Measurements from ENCODE around the gene ADRM1.

Gene ADRM1

DNA sequence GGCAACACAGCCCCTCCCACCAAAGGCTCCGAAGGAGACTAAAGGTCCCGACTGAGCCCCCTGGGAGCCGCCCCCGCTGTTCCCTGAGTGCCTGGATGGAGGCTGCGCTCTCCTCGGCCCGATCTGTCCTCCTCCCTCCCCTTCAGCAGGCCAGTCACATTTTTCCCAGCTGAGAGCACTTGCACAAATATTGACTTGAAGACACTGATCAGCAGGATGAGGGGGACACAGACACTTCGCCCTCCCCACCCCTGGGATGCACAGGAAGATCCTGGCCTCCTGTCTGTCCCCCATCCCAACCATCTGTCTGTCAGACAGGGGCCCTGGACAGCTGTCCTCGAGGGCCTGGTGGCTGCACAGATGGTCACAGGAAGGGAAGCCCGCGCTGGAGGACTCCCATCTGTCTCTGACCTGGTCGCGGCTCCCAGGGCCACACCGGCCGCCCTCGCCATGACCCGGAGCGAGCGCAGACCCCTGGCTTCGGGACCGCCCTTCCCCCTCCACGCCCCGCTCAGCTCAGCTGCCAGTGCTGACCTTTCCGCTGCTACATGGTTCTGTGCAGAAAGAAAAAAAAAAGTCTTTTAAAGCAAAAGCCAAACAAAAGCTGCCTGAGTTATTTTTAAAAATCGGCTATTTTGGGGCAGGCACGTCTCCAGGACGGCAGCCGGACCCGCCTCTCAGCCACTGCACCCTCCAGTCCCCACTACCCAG, 53.2 kb downstream of the ADRM1 start:
- H3K9ac ChIP-seq (ENCODE audit: low read length), result no peak overlapping the region
- H2AFZ ChIP-seq (ENCODE audit: low read depth, low read length), result no peak overlapping the region
- no peaks in the 10 kb centered on the region for H3K9me3 ChIP-seq (ENCODE audit: insufficient read depth, low read length)
- no peaks in the 10 kb centered on the region for H3K4me1 ChIP-seq (ENCODE audit: low read length)
- no peaks in the 10 kb centered on the region for H3K27me3 ChIP-seq (ENCODE audit: low read depth, low read length)
- no peaks in the 10 kb centered on the region for H3K79me2 ChIP-seq (ENCODE audit: low read length)
- H3K4me2 ChIP-seq (ENCODE audit: low read length), result no peak overlapping the region
- H3K27ac ChIP-seq (ENCODE audit: low read length), result no peak overlapping the region
- TF ChIP-seq, protein P1, sequence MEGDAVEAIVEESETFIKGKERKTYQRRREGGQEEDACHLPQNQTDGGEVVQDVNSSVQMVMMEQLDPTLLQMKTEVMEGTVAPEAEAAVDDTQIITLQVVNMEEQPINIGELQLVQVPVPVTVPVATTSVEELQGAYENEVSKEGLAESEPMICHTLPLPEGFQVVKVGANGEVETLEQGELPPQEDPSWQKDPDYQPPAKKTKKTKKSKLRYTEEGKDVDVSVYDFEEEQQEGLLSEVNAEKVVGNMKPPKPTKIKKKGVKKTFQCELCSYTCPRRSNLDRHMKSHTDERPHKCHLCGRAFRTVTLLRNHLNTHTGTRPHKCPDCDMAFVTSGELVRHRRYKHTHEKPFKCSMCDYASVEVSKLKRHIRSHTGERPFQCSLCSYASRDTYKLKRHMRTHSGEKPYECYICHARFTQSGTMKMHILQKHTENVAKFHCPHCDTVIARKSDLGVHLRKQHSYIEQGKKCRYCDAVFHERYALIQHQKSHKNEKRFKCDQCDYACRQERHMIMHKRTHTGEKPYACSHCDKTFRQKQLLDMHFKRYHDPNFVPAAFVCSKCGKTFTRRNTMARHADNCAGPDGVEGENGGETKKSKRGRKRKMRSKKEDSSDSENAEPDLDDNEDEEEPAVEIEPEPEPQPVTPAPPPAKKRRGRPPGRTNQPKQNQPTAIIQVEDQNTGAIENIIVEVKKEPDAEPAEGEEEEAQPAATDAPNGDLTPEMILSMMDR (IDR thresholded peaks at IDR 0.05; ENCODE audit: low read depth, low read length), result no peak
- TF ChIP-seq EZH2phosphoT487 (IDR thresholded peaks at IDR 0.05; ENCODE audit: low read depth), result no peak
- H3K4me3 ChIP-seq (ENCODE audit: low read length), result no peak overlapping the region
- H4K20me1 ChIP-seq (ENCODE audit: insufficient read depth, low read length), result peaks cover 3% of the 10 kb centered on the region; the same call in 1 of the 2 replicates
- no peaks in the 10 kb centered on the region for H3K36me3 ChIP-seq (replicated peaks; ENCODE audit: low read depth, low read length)

DNA sequence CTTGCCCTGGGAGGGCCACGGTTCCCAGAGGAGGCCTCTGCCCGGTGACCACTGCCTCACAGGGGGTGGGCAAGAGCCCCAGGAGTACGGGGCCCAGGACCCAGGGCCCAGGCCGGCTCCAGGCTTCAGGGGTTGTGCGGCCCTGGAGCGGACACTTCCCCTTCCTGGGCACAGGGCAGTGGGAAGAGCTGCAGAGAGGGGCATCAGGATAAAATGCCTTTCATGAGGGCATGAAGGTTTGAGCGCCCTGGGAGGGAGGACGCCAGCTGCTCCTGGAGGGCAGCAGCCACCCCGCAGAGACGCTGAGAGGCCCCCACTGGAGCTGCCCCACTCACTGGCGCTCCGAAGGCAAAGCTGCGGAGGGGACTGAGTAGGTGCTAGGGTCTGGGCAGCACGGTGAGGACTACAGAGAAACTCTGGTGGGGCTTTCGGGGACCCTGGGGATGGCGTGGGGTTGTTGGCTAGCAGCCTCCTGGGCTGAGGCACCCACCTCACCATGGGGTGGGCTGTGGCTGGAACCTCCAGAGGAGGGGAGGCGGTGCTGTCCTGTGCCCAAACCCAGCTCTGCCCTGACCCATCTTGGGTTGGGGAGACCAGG, 53.9 kb downstream of the ADRM1 start:
- TF ChIP-seq EZH2phosphoT487 (IDR thresholded peaks at IDR 0.05; ENCODE audit: low read depth), result no peak
- TF ChIP-seq, protein P1 (IDR thresholded peaks at IDR 0.05; ENCODE audit: low read depth, low read length), result no peak
- no peaks in the 10 kb centered on the region for H3K4me1 ChIP-seq (ENCODE audit: low read length)

DNA sequence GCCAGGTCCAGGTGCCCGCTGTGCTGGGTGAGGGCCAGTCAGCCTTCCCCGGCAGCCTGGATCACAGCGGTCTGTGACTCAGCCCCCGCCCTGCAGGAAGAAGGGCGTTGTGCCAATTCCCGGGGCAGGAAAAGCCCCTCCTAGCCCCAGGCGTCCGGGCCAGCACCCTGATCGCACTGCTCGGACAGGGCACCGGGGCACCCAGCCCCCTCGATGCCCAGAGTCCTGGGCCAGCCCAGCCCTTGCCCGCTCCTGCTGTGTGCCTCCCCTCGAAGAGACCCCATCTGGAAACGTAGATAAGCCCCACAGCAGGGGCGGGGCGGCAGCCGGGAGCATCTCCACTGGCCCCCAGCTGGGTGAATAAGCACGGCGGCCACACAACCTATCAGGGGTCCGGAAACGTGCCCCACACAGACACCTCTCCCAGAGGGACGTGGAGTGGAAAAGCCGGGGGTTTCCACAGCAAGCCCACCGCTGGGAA, 54.4 kb downstream of the ADRM1 start:
- no peak overlapping the region for H3K9ac ChIP-seq (ENCODE audit: low read length)
- H3K27ac ChIP-seq (ENCODE audit: low read length), result no peak overlapping the region
- TF ChIP-seq, protein P1 (IDR thresholded peaks at IDR 0.05; ENCODE audit: low read depth, low read length), result no peak
- no peak for TF ChIP-seq EZH2phosphoT487 (IDR thresholded peaks at IDR 0.05; ENCODE audit: low read depth)
- H3K36me3 ChIP-seq (replicated peaks; ENCODE audit: low read depth, low read length), result no peaks in the 10 kb centered on the region
- H4K20me1 ChIP-seq (ENCODE audit: insufficient read depth, low read length), result peaks cover 3% of the 10 kb centered on the region; the same call in 1 of the 2 replicates
- H3K9me3 ChIP-seq (ENCODE audit: insufficient read depth, low read length), result no peaks in the 10 kb centered on the region
- H3K27me3 ChIP-seq (ENCODE audit: low read depth, low read length), result no peaks in the 10 kb centered on the region
- H3K4me1 ChIP-seq (ENCODE audit: low read length), result no peaks in the 10 kb centered on the region
- H2AFZ ChIP-seq (ENCODE audit: low read depth, low read length), result no peak overlapping the region
- no peak overlapping the region for H3K4me3 ChIP-seq (ENCODE audit: low read length)
- H3K79me2 ChIP-seq (ENCODE audit: low read length), result no peaks in the 10 kb centered on the region
- no peak overlapping the region for H3K4me2 ChIP-seq (ENCODE audit: low read length)

More for the DNA sequence above, 53.9 kb downstream of the ADRM1 start:
- H3K9me3 ChIP-seq (ENCODE audit: insufficient read depth, low read length), result no peaks in the 10 kb centered on the region
- H3K27me3 ChIP-seq (ENCODE audit: low read depth, low read length), result no peaks in the 10 kb centered on the region
- H3K79me2 ChIP-seq (ENCODE audit: low read length), result no peaks in the 10 kb centered on the region
- H3K27ac ChIP-seq (ENCODE audit: low read length), result no peak overlapping the region
- H3K36me3 ChIP-seq (replicated peaks; ENCODE audit: low read depth, low read length), result no peaks in the 10 kb centered on the region
- H3K4me2 ChIP-seq (ENCODE audit: low read length), result no peak overlapping the region
- peaks cover 3% of the 10 kb centered on the region; the same call in 1 of the 2 replicates for H4K20me1 ChIP-seq (ENCODE audit: insufficient read depth, low read length)
- H3K9ac ChIP-seq (ENCODE audit: low read length), result no peak overlapping the region
- H2AFZ ChIP-seq (ENCODE audit: low read depth, low read length), result no peak overlapping the region
- no peak overlapping the region for H3K4me3 ChIP-seq (ENCODE audit: low read length)

DNA sequence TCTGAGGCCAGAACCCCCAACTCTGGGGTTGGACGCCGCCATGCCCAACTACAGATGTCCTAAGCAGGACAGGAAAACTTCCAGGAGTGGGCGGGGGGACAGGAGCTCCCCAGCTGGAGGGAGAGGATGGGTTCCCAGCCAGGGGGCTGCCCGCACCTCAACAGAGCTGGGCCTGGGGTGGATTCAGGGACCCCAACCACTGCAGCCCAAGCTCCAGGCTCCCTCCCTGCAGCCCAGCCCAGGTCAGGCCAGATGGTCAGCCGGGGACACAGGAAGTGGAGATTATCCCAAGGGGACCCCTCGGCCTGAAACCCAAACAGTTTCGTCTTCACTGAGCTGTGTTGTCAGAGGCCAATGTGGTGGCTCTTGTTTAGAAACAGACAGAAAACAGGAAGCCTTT, 54.9 kb downstream of the ADRM1 start:
- Histone ChIP-seq H2AFZ (ENCODE audit: low read depth, low read length) (no peak overlapping the region), H3K4me2 (ENCODE audit: low read length) (no peak overlapping the region), H3K79me2 (ENCODE audit: low read length) (no peaks in the 10 kb centered on the region), H3K9me3 (ENCODE audit: insufficient read depth, low read length) (no peaks in the 10 kb centered on the region), H3K4me3 (ENCODE audit: low read length) (no peak overlapping the region), H3K9ac (ENCODE audit: low read length) (no peak overlapping the region), H3K27me3 (ENCODE audit: low read depth, low read length) (no peaks in the 10 kb centered on the region), H3K4me1 (ENCODE audit: low read length) (no peaks in the 10 kb centered on the region), H3K36me3 (replicated peaks; ENCODE audit: low read depth, low read length) (no peaks in the 10 kb centered on the region), H3K27ac (ENCODE audit: low read length) (no peak overlapping the region), H4K20me1 (ENCODE audit: insufficient read depth, low read length) (peaks cover 7% of the 10 kb centered on the region; the same call in 1 of the 2 replicates)
- TF ChIP-seq, protein P1 (IDR thresholded peaks at IDR 0.05; ENCODE audit: low read depth, low read length), result no peak
- TF ChIP-seq EZH2phosphoT487 (IDR thresholded peaks at IDR 0.05; ENCODE audit: low read depth), result no peak

Data from OCI-LY3 (cell line).